Measurements from ENCODE around the gene ATF4.

ATF4 gene

DNA sequence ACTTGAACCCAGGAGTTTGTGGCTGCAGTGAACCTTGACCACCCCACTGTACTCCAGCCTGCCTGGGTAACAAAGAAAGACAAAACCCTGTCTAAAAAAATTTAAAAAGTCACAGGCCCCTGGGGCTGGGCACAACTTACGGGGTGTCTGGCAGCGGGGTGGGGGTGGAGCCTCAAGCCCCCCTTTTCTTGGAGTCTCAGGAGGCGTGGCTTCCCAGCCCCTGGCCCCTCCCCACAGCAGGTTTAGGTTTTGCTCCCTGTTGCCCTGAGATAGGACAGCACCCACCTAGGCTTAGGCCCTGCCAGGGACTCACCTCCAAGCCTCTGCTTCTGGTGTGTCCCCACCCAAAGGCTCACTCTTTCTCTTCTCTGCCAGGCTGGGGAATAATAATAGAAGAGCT lies 41.1 kb upstream of the ATF4 start:
- Histone ChIP-seq H3K27me3 (ENCODE audit: control insufficient read depth in 1 of 2, insufficient read depth in 2 of 2, low read length in 2 of 2) (no peaks in the 10 kb centered on the region), H3K9ac (ENCODE audit: low read length) (no peak overlapping the region), H3K27ac (ENCODE audit: low read depth, low read length) (no peak overlapping the region), H3K36me3 (ENCODE audit: insufficient read depth, low read length) (no peaks in the 10 kb centered on the region), H3K9me3 (ENCODE audit: low read length) (no peaks in the 10 kb centered on the region), H3K4me1 (ENCODE audit: insufficient read depth, low read length) (no peaks in the 10 kb centered on the region), H3K4me3 (ENCODE audit: low read depth in 1 of 2, low read length in 2 of 2) (no peak overlapping the region)

DNA sequence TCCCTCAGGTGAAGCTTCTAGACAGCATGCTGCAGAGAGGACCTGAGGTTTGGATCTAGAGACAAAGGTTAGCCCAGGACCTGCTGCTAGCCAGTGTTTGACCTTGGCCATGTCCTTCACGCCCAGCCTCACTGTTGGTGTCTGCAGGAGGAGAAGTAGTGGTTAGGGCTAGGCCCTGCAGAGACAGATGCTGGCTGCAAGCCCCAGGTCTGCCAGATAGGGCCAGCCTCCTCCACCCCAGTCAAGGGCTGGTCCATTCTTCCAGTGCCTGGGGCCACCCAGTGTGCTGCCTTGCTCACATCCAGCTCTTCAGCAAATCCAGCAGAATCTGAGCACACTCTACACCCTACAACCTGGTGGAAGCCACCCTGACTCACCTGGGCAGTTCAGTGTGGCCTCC lies 39.8 kb upstream of the ATF4 start:
- Histone ChIP-seq H3K4me1 (ENCODE audit: insufficient read depth, low read length) (no peaks in the 10 kb centered on the region), H3K4me3 (ENCODE audit: low read depth in 1 of 2, low read length in 2 of 2) (no peak overlapping the region), H3K27ac (ENCODE audit: low read depth, low read length) (no peak overlapping the region), H3K9ac (ENCODE audit: low read length) (no peak overlapping the region), H3K27me3 (ENCODE audit: control insufficient read depth in 1 of 2, insufficient read depth in 2 of 2, low read length in 2 of 2) (no peaks in the 10 kb centered on the region), H3K36me3 (ENCODE audit: insufficient read depth, low read length) (no peaks in the 10 kb centered on the region), H3K9me3 (ENCODE audit: low read length) (no peaks in the 10 kb centered on the region)

- no peaks in the 10 kb centered on the region for H3K27me3 ChIP-seq (ENCODE audit: control insufficient read depth in 1 of 2, insufficient read depth in 2 of 2, low read length in 2 of 2)
- H3K4me1 ChIP-seq (ENCODE audit: insufficient read depth, low read length) = no peaks in the 10 kb centered on the region
- no peak overlapping the region for H3K27ac ChIP-seq (ENCODE audit: low read depth, low read length)
- no peak overlapping the region for H3K4me3 ChIP-seq (ENCODE audit: low read depth in 1 of 2, low read length in 2 of 2)
- H3K9ac ChIP-seq (ENCODE audit: low read length) = no peak overlapping the region
- H3K9me3 ChIP-seq (ENCODE audit: low read length) = no peaks in the 10 kb centered on the region
- no peaks in the 10 kb centered on the region for H3K36me3 ChIP-seq (ENCODE audit: insufficient read depth, low read length)
These were observed 39.3 kb upstream of the ATF4 start for GRCh38 chr22:39481054-39481453.

DNA sequence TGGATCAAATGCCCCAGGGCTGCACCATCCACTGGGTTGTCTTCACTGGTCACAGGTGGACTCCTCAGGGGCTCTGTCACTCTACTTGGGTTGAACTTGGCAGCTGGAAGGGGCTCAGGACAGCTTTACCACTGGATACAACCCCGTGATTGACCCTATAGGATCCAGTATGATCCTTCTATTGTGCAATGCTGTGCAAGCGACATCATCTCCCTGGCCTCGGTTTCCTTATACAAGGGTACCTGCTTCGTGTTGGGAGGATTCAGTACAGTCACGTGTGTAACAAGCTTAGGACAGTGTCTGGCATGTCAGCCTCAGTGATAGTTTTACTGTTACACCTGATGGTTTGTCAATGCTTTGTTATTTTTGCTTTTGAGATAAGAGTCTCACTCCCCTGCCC lies 38.8 kb upstream of the ATF4 start:
- Histone ChIP-seq H3K4me1 (ENCODE audit: insufficient read depth, low read length) (no peaks in the 10 kb centered on the region), H3K27me3 (ENCODE audit: control insufficient read depth in 1 of 2, insufficient read depth in 2 of 2, low read length in 2 of 2) (no peaks in the 10 kb centered on the region), H3K27ac (ENCODE audit: low read depth, low read length) (no peak overlapping the region), H3K36me3 (ENCODE audit: insufficient read depth, low read length) (no peaks in the 10 kb centered on the region), H3K9me3 (ENCODE audit: low read length) (no peaks in the 10 kb centered on the region), H3K9ac (ENCODE audit: low read length) (no peak overlapping the region), H3K4me3 (ENCODE audit: low read depth in 1 of 2, low read length in 2 of 2) (no peak overlapping the region)

DNA sequence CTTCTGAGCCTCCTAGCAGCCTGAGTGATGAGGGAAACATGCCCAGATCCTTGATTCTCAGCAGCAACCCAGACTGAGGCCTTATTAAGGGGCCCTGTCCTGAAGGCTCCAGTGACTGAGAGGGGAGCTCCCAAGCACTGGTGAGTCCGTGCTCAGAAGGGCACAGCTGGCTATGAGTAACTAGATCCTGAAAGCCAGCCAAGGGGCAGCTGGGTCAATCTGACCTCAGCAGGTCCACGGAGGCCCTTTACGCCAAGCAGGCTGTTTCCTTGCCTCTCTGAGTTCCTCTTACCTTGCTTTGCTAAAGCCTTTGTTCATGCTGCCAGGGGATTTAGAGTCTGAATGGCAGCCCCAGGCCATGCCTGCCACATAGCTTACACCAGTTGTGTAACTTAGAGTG lies 37.6 kb upstream of the ATF4 start:
- Histone ChIP-seq H3K27ac (ENCODE audit: low read depth, low read length) (no peak overlapping the region), H3K36me3 (ENCODE audit: insufficient read depth, low read length) (no peaks in the 10 kb centered on the region)

GRCh38 chr22:39486951-39487825 lies 33.2 kb upstream of the ATF4 start:
- Histone ChIP-seq H3K27ac (ENCODE audit: low read depth, low read length) (no peak overlapping the region), H3K9me3 (ENCODE audit: low read length) (no peaks in the 10 kb centered on the region), H3K27me3 (ENCODE audit: control insufficient read depth in 1 of 2, insufficient read depth in 2 of 2, low read length in 2 of 2) (no peaks in the 10 kb centered on the region), H3K9ac (ENCODE audit: low read length) (no peak overlapping the region), H3K4me1 (ENCODE audit: insufficient read depth, low read length) (no peaks in the 10 kb centered on the region), H3K4me3 (ENCODE audit: low read depth in 1 of 2, low read length in 2 of 2) (no peak overlapping the region), H3K36me3 (ENCODE audit: insufficient read depth, low read length) (no peaks in the 10 kb centered on the region)

More for the DNA sequence above, 37.6 kb upstream of the ATF4 start:
- Histone ChIP-seq H3K4me3 (ENCODE audit: low read depth in 1 of 2, low read length in 2 of 2) (no peak overlapping the region), H3K9me3 (ENCODE audit: low read length) (no peaks in the 10 kb centered on the region), H3K4me1 (ENCODE audit: insufficient read depth, low read length) (no peaks in the 10 kb centered on the region), H3K9ac (ENCODE audit: low read length) (no peak overlapping the region), H3K27me3 (ENCODE audit: control insufficient read depth in 1 of 2, insufficient read depth in 2 of 2, low read length in 2 of 2) (no peaks in the 10 kb centered on the region)

DNA sequence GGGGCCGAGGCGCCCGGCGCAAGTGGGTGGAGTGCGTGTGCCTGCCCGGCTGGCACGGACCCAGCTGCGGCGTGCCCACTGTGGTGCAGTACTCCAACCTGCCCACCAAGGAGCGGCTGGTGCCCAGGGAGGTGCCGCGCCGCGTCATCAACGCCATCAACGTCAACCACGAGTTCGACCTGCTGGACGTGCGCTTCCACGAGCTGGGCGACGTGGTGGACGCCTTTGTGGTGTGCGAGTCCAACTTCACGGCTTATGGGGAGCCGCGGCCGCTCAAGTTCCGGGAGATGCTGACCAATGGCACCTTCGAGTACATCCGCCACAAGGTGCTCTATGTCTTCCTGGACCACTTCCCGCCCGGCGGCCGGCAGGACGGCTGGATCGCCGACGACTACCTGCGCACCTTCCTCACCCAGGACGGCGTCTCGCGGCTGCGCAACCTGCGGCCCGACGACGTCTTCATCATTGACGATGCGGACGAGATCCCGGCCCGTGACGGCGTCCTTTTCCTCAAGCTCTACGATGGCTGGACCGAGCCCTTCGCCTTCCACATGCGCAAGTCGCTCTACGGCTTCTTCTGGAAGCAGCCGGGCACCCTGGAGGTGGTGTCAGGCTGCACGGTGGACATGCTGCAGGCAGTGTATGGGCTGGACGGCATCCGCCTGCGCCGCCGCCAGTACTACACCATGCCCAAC lies 32.4 kb upstream of the ATF4 start:
- no peaks in the 10 kb centered on the region for H3K27me3 ChIP-seq (ENCODE audit: control insufficient read depth in 1 of 2, insufficient read depth in 2 of 2, low read length in 2 of 2)
- H3K27ac ChIP-seq (ENCODE audit: low read depth, low read length) = no peak overlapping the region
- no peaks in the 10 kb centered on the region for H3K4me1 ChIP-seq (ENCODE audit: insufficient read depth, low read length)
- no peak overlapping the region for H3K4me3 ChIP-seq (ENCODE audit: low read depth in 1 of 2, low read length in 2 of 2)
- H3K9me3 ChIP-seq (ENCODE audit: low read length) = no peaks in the 10 kb centered on the region
- no peak overlapping the region for H3K9ac ChIP-seq (ENCODE audit: low read length)
- no peaks in the 10 kb centered on the region for H3K36me3 ChIP-seq (ENCODE audit: insufficient read depth, low read length)

GRCh38 chr22:39488563-39489083 lies 31.7 kb upstream of the ATF4 start:
- Histone ChIP-seq H3K27me3 (ENCODE audit: control insufficient read depth in 1 of 2, insufficient read depth in 2 of 2, low read length in 2 of 2) (no peaks in the 10 kb centered on the region), H3K4me3 (ENCODE audit: low read depth in 1 of 2, low read length in 2 of 2) (no peak overlapping the region), H3K9me3 (ENCODE audit: low read length) (no peaks in the 10 kb centered on the region), H3K27ac (ENCODE audit: low read depth, low read length) (no peak overlapping the region), H3K4me1 (ENCODE audit: insufficient read depth, low read length) (no peaks in the 10 kb centered on the region), H3K9ac (ENCODE audit: low read length) (no peak overlapping the region), H3K36me3 (ENCODE audit: insufficient read depth, low read length) (no peaks in the 10 kb centered on the region)

- Histone ChIP-seq H3K4me3 (ENCODE audit: low read depth in 1 of 2, low read length in 2 of 2) (no peak overlapping the region), H3K27me3 (ENCODE audit: control insufficient read depth in 1 of 2, insufficient read depth in 2 of 2, low read length in 2 of 2) (no peaks in the 10 kb centered on the region), H3K27ac (ENCODE audit: low read depth, low read length) (no peak overlapping the region), H3K36me3 (ENCODE audit: insufficient read depth, low read length) (no peaks in the 10 kb centered on the region), H3K4me1 (ENCODE audit: insufficient read depth, low read length) (no peaks in the 10 kb centered on the region), H3K9ac (ENCODE audit: low read length) (no peak overlapping the region), H3K9me3 (ENCODE audit: low read length) (no peaks in the 10 kb centered on the region)
These were observed 31.0 kb upstream of the ATF4 start for GRCh38 chr22:39489094-39490068.

- Histone ChIP-seq H3K4me1 (ENCODE audit: insufficient read depth, low read length) (no peaks in the 10 kb centered on the region), H3K27me3 (ENCODE audit: control insufficient read depth in 1 of 2, insufficient read depth in 2 of 2, low read length in 2 of 2) (no peaks in the 10 kb centered on the region), H3K4me3 (ENCODE audit: low read depth in 1 of 2, low read length in 2 of 2) (no peak overlapping the region), H3K36me3 (ENCODE audit: insufficient read depth, low read length) (no peaks in the 10 kb centered on the region), H3K27ac (ENCODE audit: low read depth, low read length) (no peak overlapping the region), H3K9ac (ENCODE audit: low read length) (no peak overlapping the region), H3K9me3 (ENCODE audit: low read length) (no peaks in the 10 kb centered on the region)
These were observed 30.1 kb upstream of the ATF4 start for GRCh38 chr22:39490135-39490798.

Measured in muscle layer of colon (tissue), 2 donors.